Activated CD4-positive, alpha-beta T cell treated with anti-CD3 and anti-CD28 coated beads, Interleukin-2, amount 50 U/mL, for 16 hours (primary cell): Measurements from ENCODE around the gene BORCS6.
A peak's percentile ranks its signal among the peaks of the same experiment; 100 is the strongest.

Source experiments
- DNase-seq: peaks from one replicate; pipeline ENCODE4 v3.0.0-alpha.2; 2020

BORCS6 gene

DNA sequence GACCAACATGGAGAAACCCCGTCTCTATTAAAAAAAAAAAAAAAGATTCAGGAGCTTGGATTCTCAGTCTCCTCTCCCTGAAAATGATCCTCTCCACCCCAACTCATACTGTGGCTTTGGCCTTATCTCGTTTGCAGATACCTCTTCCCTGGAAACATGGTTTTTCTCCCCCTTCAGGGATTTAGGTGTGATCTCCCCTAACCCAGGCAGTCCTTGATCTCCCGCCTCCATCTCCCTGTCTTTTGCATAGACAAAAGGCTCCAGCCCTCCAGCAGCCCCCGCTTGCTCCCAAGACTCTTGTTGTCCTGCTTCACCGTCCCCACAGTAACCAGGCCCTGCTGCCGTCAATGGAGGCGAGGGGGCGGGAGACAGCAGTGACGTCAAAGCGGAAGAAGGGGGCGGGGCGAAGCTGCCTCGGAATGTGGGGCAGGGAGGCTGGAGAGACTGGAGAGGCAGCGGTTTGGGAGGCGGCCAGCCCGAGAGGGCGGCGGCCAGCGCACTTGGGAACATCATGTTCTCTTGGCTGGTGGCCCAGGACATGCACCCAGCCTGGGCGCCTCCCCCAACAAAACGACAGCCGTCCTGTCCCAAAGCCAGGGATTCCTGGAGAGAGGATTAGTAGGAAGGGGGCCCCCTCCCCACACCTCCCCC, 35.9 kb downstream of the BORCS6 start:
- DNase-seq = peak; percentile 89

DNA sequence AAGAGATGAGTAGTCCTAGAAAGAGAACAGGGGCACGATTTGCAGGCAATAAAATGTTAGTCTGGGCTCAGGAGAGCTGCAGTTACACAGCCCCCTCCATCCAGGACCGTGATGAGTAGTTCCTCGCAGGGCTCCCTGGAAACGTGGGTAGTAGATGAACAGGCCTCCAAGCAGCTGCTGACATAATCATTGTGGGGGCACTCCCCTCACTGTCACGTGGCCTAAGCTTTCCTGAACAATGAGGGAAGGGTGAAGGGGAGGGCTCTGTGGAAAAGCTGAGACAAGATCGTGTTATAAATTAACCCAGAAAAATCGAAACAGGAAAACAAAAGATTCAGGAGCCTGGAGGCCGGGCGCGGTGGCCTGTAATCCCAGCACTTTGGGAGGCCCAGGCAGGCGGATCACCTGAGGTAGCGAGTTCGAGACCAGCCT, 36.4 kb downstream of the BORCS6 start:
- peak; percentile 45 for DNase-seq

DNA sequence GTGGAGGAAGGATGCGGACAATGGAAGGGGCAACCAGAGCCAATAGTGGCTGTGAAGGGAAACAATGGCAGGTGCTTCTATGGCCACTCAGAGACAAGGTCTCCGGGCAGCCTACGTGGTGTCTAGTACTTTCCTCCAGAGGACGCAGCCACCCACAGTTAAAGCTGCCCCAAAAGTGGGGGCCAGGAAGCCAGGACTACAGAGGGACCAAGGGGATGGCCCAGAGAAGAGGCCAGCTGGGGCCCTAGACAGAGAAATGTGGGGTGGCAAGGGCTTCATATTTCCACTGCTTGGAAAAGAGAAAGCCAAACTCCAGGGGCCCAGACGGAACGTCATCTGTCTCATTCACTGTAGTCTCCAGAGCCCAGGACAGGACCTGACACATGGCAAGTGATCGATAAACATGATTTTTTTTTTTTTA, 36.9 kb downstream of the BORCS6 start:
- DNase-seq = no peak

DNA sequence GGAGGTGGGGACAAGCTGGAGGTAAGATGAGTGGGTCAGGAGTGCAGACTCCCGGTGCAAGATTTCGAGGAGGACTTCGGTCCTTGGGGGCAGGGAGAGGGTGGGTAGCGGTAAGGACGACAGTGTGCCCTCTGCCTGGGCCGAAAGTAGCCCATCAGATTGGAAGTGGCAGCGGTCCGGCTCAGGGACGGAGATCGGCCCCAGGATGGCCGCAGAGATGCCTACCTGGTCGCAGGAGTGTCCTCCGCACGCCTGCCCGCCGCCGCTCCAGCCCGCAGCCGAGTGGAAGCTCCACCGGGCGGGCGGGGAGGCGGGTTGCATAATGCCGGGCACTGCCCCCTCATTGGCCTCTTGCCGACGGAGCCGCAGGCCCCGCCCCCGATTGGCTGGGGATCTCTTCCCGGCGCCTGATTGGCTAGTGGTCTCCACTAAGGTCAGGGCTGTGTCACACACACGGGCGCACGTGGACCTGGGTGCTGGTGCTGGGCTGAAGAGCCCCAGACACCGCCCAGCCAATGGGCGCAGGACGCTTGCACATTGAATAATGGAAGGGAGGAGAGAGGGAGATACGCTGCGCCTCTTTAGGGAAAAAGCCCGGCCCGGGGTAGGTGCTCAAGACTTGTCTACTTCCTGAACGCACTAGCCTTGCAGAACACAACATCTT, 37.7 kb downstream of the BORCS6 start, which contains the start of gene PER1:
PER1 (minus strand) TSS at position 293 of the 664 bp plus-strand sequence. CDS start 1,698 bp downstream, outside the sequence.
- DNase-seq = peak; percentile 96

DNA sequence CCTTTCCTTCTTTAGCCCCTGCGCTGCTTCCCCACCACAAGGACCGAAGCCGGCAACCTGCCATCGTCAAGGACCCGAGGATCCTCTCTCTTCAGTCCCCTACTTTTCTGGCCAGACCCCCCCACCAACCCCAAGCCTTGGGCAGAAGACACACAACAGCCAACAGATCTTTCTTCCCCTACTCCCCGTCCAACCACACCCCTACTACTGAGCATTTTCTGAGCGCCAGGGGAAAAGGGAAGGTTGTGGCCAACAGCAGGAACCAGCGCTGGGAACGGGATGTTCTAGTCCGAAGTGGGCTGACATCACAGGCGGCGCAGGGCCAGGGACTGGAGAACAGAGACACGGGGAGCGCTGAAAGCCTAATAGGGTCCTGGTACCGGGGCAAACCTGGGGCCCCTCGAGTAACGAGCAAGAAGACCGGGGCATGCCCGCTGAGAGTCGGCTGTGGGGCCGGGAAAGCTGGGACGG, 38.3 kb downstream of the BORCS6 start:
- no peak for DNase-seq

DNA sequence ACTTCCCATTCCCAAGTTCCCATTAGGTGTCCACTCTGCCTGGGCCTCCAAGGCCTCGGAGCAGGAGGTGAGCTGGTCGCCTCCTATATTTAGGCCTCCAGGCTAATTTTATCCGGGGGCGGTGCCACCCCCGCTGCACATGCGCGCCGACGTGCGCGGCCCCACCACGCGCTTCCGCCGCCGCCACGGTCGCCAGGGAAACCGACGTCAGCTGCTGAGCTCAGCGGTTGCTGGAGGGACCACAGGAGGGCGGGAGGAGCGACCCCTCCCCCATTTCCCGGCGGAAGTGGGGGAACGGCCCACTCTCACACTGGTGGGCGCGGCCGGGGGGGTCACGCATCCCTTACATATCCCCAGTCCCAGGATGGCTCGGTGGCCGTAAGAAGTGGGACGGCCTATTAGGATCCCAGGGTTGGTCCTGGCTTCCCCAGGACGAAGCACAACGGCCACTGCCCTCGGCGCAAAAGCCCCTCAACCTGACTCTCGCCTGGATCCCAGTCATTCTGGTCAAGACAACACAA, 38.8 kb downstream of the BORCS6 start:
- DNase-seq = peak; percentile 89

DNA sequence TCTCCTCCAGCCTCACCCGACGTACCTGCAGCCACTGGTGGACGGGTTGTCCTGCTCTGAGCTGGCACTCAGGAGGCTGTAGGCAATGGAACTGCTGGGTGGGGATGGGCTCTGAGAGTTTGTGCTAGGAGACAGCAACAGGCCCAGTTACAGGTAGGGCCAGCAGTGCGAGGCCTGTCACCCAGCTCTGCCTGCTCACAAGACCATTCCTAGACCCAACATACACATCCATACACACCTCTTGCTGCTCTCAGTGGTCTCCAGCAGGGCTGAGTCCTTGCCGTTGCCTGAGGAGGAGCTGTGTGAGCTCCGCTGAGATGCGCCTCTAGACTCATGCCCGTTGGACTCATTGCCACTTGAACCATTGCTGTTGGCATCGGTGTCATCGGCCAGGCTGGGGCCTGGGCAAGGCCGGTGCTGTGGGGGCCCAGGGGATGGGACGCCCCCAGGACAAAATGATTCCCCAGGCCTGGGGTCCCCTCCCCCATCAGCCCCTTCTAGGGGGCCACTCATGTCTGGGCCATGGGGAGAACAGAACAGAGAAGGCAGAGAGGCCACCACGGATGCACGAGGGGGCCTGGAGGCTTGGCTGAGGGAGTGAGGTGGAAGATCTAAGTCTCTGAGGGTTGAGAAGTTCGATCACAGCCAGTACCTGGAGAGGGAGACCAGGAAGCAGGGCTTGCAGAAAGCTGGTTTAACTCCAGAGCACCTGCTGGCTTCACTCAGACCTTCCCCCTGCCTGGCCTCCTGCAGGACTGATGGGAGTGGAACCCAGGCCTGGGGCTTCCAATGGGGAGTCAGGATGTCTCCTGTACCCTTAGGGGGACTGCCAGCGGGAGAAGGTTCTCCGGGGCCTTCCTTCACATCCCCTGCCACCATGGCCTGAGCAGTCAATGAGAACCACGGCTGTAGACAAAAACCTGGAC, 39.5 kb downstream of the BORCS6 start:
- DNase-seq = no peak

DNA sequence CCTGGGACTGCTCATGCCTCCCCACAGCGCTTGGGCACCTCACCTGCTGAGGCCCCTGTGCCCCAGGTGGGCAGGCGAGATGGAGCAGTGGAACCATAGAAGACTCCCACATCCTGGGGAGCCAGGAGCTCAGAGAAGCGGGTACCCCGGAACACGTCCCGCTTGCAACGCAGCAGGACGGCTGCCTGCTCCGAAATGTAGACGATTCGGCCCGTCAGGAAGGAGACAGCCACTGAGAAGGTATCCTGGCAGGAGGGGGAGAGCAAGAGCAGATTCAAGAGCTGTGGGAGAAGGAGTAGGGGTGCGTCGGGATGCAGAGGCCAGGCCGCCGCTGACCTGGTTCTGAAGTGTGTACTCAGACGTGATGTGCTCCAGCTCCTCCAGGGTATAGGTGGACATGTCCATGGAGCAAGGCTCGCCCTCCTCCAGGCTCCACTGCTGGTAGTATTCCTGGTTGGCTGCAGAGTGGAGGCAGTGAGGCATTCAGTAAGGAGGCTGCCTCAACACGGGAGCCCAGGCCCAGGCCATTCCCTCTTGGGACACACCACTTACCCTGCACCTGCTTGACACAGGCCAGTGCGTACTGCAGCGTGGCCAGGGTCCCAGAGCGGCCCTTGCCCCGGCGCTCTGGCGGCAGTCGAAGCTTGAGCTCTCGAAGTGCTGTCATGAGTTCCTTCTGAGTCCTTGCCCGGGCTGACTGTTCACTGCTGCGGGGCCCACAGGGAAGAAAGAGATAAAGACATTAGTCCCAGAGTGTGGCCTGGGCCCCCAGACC, 40.4 kb downstream of the BORCS6 start:
- DNase-seq = no peak

DNA sequence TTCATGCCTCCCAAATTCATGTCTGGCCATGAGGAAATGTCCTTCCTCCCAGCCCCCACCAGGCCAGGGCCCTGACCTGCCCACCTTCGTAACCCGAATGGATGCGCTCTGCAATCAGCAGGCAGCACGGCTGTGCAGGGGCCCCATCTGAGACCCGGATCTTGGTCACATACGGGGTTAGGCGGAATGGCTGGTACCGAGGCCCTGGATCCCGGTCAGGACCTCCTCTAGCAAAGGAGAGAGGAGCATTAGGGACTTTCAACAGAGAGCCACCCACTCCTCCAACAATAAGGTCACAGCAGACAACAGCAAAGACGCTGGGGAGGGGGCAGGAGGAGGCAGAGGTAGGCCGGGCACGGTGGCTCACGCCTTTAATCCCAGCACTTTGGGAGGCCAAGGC, 41.4 kb downstream of the BORCS6 start:
- DNase-seq = no peak

DNA sequence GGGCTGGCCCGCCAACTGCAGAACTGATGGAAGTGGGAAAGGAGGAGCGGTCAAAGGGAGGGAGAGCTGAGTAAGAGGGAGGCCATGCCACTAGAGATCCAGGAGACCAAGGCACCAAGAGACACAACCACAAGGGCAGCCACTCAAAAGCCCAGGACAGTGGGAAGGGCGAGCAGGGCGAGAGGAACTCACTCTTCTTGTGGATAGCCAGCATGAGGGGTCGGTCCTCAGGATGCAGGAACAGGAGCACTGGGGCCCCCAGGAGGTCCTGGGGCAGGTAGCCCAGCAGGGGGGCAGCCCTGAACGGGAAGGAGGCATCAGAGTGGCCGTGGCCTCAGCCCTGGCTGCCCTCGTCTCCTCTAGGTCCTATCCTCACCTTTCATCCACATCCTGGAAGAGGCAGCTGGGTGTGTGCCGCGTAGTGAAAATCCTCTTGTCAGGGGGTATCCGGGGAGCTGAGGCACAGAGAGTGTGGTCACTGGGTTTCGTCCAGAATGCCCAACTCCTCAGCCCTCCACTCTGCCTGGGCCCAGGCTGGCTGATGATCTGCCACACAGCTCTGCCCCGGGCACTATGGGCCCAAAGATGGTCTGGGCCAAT, 42.1 kb downstream of the BORCS6 start:
- DNase-seq = no peak

DNA sequence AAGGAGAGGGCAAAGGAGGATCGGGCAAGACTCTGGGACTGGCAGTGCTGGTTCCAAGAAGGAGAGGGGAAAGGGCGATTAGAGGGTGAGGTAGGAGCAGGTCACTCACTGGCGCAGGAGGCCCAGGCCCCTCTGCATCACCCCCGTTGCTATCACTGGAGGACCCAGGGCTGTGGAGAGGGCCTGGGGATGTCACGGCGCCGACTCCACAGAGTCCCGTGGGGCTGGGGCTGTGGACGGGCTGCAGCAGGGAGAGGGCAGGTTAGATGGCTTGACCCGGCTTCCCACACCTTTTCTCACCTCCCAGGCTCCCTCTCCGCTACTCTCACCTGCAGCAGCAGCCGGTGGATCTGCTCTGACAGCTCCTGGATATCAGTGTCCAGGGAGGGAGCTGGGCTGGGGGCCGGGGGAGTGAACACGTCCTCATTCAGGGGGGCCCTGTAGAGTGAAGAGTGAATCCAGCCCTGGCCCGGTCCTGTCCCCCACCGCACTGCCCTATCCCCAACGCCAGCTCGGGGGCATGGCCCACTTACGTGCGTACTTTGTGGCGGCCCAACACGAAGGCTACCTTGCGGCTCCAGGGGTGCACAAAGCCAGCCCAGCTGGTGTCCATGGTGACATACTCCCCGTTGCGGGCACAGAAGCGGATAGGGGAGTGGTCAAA, 42.7 kb downstream of the BORCS6 start:
- DNase-seq = no peak

DNA sequence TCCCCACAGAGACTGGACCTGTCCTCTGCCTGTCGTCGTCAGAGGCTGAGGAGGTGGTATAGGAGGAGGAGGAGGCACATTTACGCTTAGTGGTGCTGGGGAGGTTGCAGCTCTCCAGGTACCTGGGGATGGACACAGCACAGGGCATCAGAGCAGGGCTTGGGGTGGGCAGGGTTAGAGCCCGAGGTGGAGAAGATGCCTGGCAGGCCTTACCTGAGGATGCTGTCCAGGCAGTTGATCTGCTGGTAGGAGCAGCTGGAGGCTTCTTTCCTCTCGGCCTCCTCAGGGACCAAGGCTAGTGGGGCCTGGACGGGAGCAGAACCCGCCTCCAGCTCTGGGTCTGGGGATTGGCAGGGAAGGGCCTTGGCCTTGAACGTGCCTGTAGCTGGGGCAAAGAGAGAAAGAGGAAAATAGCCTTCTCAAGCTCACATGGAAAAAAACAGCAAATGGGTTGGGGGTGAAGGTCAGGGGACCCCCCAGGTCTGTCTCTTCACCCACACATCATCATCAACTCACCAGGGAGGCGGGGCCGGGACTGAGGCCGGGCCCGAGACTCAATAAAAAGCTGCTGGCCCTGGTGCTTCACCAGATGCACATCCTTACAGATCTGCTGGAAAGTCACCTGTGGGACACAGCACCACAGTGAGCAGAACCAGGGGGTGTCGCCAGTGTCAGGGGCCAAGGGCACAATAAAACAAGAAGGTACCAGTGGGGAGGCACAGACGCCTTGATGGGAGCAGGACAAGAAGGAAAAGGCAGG, 43.4 kb downstream of the BORCS6 start:
- no peak for DNase-seq

DNA sequence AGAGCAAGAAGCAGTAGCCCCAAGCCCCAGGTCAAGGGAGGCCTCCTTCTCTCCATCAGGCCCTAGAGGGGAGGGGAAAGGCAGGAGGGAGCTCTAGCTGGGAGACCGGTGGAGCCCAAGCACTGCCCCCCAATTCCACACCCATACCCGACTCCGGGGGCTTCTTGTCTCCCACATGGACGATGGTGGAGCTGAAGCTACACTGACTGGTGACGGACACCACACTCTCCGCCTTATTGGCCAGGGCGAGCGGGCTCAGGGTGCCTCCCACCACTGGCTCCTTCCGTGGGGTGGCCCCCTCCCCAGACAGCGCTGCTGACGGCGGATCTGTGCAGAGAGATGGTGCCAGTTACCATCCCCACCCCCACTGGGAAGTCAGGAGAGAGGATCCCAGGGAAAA, 44.2 kb downstream of the BORCS6 start:
- DNase-seq = no peak

DNA sequence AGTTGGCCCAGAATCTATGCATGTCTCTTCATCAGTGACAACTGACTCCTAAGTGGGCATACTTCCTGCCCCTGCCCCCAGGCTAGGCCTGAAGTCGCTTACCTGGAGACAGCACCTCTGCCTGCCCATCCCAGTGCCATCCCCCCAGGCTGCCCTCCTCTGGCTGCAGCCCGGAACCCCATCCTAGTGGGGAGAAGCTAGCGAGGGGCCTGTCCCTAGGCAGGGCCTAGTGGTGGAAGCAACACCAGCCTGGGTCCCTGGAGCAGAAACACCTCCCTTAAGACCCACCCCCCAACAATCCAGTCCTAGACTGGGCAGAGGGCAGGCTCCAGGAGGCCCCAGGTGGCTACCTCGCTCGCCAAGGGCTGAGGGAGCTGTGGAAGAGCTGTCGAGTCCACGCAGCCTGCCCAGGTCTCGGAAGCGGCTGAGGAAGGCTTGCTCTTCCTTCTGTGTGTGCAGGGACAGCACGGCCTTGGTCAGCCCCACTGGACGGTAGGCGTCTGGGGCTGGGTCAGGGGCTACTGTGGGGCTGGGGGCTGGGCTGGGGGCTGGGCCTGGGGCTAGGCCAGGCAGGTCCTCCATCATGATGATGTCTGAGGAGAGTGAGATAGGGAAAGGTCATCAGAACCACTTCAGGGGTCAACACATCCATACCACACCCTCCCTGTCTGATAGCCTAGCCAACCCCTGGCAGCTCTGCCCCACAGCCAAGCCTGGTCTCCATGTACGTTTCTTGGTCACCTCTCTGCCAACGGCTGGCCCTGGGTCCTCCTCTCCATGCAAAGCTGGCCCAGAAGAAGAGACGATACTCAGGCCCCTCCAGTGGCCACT, 45.4 kb downstream of the BORCS6 start:
- DNase-seq = no peak

DNA sequence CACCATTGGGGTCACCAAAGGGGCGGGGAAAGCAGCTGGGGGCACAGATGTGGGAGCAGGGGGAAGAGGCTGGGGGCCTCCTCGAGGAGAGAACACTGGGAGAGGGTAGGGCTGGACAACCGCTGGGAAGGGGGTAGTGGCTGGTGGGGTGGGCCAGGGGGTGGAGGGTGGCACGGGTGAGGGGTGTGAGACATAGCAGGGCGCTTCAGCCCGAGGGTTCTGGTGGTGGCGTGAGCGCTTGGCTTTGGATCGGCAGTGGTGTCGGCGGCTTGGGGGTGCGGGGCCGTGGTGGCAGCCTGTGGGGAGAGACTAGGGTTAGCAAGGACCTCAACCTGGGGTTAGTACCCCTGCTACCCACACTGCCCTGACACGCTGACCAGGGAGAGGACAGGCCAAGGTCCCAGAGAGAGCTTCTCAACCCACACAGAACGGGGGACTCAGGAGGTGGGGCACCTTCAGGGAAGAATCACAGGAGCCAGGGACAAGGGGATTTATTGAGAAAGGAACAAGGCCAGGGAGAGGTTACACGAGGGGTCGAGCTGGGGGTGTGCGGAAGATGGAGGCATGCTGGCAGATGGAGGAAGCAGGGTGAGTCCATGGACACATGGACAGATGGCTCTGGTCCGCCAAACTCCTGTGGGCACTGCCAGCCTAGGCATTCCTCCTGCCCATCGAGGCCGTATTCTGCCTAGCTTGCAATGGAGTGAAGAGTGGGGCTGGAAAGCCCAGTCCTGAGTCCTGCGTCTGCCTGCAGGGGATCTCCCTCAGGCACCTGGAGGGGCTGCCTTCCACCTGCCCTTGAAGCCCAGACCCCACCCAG, 46.2 kb downstream of the BORCS6 start:
- DNase-seq = no peak

DNA sequence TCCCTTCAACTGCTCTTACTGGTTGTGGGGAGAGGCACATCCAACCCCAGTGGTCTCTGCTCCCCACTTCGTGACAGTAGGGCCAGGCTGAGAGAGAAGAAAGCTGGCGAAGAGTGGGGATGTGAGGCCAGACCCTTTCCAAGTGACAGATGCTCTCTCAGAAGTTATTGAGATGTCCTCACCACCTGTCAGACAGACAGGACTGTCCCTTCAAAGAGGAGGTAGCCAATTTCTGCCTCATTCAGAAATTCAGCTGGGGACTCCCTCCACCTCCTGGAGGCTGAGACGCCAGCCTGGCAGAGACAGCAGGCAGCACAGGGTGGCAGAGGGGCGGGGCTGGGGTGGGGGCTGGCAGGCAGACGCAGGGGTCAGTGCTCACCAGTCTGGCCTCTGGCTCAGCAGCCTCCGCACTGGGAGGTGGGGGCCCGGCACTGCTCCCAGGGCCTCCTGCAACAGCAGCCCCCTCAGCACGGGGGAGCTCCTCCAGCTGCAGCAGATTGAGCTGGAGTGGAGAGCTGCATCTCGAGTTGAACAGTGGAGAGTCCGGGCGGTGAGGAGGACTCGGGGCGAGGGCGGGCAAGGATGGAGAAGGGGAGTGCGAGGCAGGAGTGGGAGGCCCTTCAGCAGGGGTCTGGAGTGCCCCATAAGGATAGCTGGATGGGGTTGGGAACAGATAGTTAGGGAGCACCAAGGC, 46.9 kb downstream of the BORCS6 start:
- DNase-seq = no peak

DNA sequence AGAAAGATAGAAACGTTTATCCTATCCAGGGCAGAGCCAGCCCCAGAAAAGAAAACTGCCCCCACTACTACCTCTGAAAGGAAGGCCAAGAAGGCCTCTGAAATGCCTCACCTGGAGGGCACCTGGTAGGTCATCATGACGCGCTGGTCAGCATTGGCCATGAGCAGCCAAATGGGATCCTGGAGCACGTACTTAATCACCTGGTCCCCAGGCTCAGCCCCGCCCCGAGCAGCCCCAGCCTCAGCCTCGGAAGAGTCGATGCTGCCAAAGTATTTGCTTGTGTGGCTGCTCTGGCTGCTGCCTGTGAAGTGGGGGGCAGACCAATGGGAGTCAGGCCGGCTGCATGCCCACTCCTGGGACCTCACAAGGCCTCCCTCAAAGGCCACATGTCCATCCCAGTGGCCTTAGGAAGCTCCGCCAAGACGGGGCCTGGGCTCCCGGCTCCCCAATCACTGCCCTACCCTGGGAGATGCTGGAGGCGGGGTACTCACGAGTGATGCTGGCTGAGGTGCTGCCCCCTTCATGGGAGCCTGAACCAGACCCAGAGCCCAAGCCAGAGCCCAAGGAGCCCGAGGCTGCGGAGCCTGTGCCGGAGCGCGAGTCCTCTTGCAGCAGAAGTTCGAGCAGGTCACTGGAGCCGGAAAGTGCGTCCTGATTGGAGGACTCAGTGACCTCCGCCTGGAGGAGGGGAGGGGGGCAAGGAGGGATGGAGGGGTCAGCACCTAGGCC, 47.7 kb downstream of the BORCS6 start:
- DNase-seq = no peak
